ENCODE results near the gene MATCAP1.
A peak's percentile ranks its signal among the peaks of the same experiment; 100 is the strongest.

The MATCAP1 gene

DNA sequence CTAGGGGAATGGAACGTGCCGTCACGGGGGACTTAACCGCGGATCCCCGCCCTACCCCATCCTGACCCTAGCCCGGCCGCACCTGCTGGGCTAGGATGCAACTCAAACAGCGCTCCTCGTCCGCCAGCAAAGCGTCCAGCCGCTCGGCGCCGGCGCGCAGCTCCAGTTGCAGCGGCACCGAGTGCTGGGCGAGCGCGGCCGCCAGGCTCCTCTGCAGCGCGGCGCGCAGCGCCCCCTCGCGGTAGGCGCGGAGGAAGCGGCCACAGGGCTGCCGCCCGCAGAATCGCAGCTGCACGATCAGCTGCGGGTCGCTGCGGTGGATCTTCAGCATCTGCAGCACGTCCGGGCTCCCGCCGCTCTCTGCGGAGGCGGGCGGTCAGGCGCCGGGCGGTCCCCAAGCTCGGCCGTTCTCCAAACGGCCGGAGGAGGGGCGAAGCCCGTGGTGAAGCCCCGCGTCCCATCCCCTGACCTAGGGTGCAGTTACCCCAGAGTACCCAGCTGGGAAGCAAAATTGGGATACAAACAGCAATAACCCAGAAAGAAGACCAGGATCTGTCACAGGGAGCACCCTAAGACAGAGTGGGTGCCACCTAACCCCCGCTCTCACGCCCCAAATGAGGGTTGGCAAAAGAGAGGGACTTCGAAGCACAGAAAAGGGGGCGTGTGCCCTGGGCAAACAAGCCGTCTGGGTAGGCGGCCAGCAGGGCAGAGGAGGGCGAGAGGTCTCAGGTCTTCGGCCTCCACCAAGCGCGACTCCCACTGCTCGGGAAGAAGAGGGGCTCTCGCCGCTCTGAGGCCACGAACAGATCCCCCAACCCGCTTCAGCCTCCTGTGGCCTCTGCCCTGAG, 28.2 kb downstream of the MATCAP1 start:
- DNase-seq = peak in 1 of 2 donors; percentile 78

DNA sequence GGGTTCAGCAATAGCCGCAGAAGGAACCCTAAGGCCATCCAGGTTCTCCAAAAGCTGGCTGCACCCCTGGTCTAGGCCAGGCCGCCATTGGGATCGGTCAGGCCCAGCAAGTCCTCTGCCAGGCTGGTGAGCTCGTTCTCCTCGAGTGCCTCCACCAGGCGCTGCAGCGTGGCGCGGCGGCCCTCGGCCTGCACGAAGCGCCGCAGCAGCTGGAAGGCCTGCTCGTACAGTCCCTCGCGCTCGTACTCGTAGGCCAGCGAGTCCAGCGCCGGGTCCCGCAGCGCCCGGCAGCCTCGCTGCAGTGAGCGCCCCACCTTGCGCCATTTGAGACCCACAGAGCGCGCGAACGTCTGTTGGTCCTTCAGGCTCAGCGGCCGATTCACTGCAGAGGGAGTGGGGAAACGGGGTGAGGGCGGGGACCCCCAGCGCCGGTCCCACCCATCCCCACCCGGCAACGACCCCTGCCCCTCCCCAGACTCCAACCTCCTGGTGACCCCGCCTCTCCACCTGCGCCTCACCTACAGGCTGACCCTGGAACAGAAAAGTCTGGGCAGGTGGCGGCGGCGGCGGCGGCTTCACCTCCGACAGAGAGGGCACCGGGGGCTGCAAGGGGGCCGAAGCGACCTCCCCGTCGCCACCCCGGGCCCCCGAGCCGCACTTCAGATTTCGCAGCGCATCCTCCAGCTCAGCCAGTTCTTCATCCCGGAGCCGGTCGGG, 29.0 kb downstream of the MATCAP1 start:
- no peak for DNase-seq

DNA sequence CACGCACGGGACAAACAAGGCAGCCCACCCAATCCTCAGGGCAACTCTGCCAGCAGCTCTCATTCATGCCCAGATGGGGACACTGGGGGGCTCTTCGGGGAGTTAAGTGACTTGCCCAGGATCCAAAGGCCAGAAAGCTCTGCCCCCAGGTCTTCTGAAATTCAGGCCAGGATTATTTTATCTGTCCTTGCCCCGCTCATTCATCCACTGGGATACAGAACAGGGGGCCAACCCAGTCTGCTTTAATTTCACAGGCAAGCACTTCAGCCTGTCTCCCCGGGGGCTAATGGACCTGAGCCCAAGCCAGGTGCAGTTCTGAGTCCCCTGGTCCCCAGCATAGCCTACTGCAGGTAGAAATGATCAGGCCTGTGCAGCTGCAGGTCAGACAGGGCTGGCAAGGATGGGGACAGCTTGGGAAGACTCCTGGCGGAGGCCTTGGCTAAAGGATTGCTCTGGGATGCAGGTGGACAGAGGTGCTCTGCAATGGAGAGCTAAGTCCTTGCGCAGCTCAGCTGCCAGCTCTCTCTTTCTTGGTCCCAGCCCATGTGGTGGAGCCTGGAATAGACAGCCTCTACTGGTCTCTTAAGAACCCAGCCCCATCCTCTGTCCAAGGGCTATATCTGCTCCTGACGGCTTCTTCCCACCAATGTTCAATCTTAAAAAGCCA, 32.2 kb downstream of the MATCAP1 start:
- no peak for DNase-seq

DNA sequence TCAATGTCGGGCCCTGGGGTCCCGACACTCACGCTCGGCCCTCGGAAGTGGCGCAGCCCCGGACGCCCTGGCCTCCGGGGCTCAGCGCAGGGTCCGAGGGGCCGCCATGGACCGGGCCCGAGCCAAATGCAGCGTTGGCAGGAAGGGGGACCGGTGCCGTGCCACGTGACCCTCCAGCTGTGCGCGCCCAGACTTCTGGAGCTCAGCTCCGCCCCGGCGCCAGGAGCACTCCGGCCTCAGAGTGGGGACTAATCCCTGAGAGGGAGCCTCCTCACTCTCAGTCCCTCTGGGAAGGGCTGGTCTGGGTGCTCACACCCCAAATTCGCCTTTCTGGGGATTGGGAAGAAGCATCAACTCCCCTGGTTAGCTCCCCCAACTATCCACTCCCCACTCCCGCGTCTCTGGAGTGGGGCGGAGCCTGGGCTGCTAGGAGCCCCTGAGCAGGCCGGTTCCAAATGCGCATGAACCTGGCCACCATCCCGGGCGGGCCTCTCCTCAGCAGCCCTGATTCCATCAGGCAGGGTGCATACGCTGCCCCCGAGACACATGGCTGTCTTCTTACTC, 32.8 kb downstream of the MATCAP1 start, which contains the start of gene B3GNT9:
Gene B3GNT9, minus strand, starts transcription at position 166 of the 564 bp plus-strand sequence. CDS start 513 bp downstream, outside the sequence.
- no peak for DNase-seq

DNA sequence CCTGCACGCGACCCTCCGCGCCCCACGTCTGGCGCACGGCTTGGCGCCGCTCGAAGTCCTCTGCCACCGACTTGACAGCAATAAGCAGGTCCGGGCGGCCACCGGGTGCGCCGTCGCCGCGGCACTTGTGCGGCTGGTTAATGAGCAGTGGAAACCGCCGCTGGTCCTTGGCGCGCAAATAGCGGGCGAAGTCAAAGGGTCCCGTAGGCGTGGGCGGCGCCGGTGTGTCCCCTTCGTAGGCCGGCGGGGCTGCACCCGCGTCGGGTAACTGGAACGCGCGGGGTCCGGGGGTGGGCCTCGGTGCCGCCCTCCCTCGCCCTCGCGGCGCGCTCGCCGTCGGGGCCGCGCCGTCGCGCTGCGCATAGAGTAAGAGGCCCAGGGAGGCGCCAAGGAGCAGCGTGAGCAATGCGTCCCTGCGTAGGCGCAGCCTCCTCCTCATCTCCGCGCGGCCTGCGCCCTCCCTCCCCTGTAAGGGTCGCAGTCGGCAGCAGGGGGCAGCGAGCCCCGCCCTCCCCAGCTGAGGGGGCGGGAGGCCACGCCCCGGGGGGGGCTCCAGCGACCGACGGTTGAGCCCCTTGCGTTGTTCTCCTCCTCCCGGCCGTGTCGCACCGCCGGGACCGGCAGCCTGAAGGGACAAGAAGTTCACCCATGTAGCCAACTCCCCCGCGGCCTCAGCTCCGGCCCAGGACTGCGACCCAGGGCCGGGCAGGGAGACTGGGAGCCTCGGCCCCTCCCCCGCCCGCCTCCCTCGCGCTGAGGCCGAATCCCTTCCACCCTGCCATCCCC, 33.5 kb downstream of the MATCAP1 start:
- DNase-seq = no peak

DNA sequence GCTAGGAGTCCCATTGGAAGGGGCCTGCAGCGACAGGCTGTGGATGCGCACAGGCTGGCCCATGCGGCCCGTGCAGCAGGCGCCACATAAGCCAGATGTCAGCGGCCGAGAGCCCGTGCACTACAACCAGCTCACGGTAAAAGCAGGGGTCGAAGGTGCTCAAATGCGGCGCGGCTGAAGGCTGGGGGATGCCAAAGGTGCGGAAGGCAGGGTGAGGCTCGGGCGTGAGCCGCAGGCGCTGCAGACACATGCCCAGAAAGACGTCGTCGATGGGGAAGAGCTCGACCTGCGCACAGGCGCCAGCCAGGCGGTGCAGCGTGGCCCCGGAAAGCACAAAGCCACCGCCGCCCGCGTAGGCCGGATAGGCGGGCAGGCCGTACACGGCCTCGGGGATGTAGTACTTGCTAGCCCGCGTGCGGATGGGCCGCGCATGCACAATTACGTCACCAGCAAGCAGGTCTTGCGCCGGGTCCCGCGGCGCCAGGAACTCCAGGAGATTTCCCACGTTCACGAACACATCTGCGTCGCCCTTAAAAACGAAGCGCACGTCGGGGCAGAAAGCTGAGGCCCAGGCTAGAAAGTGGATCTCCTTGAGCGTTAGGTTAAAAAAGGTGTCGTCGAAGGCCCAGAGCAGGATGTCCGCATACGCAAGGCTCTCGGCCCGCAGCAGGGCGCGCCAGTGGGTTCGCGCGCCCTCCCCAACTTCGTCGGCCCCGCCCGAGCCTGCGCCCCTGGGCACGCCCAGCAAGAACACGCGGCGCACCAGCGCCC, 34.3 kb downstream of the MATCAP1 start:
- no peak for DNase-seq

DNA sequence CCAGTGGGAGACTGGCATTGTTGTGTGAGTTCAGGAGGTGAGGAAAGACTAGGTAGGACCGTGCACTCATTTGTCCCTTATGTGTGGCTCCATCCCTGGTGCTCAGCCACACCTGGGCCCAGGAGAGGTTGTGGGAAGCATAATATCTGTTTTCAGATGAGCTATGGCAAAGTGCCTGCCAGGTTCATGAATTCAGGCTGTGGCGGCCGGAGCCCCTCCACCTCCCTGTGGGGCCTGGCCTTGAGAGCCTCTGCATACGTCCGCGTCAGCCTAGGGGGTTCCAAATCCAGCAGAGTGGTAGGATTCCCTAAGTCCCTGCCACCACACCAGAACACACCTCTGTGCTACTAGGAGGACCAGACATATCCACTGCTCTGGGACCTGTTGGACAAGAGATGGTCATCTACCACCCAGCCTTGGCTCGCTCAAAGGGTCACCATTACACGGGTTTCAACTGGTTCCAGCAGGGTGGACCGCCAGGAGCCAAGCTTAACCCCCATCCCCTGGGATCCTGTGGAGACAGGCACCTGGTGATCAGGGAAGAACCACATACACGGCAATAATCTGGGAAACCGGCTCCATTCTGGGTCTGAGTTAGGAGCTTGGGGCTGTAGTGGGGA, 35.0 kb downstream of the MATCAP1 start:
- DNase-seq = no peak

DNA sequence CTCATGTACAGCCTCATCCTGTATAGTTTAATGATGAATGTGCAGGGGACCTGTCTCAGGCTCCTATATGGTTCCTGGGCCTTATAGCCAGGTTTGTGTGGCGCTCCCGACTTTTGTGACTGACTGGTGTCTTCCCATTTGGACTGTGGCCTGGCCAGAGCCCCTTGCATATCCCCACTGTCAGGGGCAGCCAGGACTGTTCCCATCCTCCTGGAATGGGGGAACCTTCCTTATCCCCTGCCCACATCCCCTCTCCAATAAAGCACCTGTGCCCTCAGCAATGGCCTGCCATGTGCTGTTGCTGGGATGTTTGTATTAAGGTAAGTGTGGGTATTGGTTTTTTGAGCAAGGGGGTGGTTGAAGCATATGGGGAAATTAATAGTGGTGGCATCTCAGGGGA, 35.5 kb downstream of the MATCAP1 start:
- DNase-seq = no peak

DNA sequence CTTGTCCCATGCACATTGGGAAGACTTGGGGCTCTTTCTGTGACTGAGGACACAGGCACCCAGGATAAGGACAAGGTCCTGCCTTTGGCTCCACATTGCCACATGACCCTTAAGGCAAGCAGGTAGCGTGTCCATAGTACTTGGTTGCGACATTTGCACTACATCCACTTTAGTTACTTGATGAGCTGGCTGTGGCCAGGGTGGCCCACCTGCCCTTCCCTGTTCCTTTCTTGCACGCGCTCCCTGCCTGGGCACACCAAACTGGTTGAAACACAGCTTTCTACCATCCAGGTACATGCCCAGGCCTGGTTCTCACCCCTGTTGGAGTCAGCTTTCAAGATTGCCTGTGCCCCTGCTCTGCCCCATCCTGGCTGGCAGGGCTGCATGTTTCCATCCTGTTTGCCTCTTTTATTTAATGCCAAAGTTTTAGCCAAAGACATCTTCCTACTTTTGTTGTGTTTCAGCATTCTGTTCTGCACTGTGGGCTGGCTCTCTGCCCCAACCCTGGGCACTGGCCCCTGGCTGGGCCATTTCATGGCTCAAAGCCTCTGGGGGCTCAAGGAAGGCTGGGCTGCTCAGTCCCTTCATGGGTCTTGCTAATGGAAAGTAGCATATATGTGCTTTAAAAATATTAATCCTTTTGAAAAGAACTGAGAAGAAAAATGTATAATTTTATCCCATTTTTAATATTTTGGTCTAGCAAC, 36.2 kb downstream of the MATCAP1 start:
- no peak for DNase-seq

DNA sequence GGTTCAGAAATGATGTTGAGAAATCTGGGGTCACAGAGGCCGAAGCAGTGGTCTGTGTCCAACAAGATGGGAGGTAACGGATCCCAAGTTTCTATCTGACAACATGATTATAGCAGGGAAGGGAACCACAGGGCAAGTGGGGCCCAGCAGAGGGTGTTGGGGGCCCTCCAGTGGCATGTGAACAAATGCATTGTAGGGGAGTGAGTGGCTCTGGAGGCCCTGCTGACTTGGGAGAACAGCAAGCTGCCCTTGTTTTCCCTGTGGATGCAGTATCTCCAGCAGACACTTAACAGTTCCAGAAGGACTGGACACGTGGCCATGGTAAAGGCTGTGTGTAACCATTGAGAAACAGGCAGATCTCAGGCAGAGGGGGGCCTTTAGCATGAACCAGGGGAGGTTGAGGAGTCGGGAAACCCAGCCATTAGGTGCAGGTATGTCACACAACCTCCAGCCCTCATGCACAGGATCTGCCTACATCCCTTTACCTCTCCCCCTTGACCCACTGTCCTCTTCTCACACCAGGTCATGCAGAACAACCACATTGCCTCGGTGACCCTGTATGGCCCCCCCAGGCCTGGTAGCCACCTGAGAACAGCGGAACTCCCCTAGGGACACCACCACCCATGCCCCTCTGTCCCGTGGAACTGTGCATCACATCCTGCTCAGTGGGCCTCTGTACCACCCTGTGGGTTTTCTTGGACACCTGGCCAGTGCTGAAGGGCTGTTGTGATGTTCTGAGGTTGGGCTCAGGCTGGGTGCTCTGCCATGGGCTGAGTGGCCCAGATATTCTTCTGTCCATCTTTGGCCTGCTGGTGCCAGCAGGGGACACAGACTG, 37.0 kb downstream of the MATCAP1 start:
- DNase-seq = no peak

DNA sequence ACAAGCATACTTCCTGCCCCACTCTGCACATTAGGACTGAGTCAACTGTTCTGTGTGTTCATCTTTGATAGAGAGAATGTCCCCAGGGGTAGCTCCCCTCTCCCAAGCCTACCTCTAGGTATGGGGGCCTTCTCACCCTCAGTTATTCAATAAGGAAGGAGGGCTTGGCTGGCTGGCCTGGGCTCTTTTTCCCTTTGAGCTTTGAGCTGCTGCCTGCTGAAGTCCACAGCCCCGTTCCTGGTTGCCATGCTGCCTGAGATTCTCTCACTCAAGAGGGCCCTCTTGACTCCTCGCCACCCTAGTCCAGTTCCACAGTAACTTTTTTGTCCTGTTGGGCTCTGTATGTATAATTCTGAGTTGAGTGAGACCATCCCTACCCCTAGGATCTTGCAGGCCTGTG, 38.0 kb downstream of the MATCAP1 start:
- DNase-seq = no peak

DNA sequence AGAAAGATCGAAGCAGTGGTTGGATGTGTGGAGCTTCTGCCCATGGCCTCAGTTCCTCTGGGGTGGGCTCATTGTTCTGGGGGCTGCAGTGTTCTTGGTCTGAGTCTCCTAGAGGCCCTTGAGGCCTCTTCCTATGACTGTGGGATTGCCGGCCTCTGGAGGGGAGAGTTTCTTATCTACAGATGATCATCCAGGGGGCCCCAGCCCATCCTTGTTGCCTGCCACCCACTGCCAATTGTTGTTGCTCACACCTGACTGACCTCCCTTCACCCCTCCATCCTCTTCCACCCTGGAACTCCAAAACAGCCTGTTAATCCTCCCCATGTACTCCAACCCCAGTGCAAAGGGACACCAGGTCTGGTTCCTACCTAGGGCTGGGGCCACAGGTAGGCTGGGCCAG, 38.8 kb downstream of the MATCAP1 start:
- DNase-seq = no peak

DNA sequence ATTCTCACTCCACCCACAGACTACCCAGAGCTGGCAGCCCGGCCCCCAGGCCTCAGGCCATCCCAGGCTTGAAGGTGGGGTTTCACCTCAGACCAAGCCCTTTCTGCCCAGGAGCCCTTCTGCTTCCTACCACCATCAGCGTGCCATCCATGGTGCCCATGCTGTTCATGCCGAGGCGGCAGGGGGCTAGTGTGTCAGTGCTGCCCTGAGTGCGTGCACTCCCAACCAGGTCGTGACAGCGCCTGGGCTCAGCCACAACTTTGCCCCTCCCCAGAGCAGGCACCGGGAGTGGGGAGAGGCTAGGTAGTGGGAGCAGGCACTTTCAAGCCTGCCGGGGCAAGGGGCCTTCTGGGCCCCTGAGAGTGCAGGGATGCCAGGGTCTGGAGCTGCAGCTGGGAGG, 41.4 kb downstream of the MATCAP1 start:
- DNase-seq = no peak

DNA sequence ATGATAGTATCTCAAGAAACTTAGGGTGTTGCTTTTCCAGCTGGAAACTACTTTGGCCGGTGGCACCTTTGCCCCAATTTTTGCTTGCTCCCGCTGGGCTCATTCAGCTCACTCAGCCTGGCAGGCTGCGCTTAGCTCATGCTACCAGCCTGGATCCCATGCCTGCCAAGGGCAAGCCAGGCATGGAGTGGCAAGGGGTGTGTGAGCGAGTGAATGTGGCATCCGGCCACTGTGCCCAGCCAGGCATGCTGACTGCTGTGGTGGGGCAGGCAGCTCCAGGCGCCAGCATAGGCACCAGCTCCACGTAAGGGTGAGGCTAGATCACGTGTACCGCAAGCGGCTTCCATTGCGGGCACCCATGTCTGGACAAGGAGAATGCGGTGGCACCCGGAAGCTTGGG, 42.4 kb downstream of the MATCAP1 start:
- no peak for DNase-seq

DNA sequence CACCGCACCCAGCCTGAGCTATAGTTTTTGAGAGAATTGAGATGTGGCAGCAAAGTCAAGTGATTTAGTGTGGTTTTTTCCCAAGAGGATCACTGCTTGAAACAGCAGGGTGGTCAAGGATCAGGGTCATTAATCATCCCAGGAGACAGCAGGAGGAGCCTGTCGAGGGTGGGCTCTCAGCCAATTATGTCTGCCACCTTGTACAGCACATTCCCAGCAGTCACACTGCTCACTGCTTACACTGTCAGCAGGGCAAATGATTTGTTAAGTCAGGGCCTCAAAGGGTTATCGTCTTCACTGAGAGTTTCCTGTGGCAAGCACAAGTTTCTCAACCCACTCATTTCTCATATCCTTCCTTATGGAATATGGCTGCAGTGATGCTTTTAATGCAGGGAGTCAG, 46.2 kb downstream of the MATCAP1 start:
- no peak for DNase-seq

DNA sequence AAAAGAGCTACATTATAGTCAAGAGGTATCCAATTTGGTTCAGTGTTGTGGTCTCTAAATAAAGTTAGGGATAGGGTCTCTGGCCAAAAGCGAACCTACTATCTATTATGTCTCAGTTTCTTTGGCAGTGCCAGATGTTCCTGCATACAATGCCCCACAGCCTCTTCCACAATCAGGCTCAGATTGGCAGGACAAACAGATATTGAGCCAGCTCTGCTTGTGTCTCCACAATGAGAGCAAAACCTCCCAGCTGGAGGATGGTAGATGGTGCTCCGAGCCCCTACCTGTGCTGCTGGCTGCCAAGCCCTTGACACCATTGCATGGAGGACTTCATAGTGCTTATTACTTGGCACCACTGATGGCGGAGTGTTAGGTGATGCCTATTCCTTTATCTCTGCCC, 54.3 kb downstream of the MATCAP1 start:
- no peak for DNase-seq

DNA sequence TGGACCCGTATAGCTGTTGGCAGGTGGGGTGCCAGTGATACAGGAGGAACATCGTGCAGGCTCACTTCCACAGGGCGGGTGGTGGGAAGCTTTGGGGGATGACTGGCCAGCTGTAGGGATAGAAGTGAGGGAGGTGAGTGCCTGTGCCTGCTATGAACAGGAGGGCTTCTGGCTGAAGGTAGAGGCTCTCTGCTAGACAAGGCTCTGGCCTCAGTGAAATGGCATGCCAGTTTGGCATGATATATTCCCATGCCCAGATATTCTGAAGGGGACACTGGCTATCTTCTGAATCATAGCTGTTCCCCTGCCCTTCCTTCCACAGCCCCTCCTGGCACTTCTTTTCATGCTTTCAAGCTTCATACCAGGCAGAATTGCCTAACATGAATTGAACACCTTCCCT, 54.9 kb downstream of the MATCAP1 start:
- DNase-seq = no peak

DNA sequence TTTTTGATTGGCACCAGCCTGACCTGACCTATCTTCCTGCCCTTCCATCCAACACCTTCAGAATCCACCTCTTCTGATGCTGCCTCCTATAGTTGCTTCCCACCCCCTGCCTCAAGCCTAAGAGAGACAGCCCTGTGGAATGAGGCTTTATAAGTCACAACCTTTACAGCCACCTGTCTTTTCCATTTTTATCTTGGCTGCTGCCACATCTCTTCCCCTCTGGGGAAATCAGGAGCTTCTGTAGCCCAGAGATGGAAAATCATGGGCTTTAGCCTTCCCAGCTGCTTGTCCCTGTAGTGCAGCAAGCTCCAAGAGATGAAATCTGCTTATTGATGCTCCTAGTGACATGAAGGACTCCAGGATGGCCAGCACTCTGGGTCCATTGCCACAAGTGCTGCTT, 55.3 kb downstream of the MATCAP1 start:
- no peak for DNase-seq
